KG1 (cell line): Measurements from ENCODE around the gene FOXP1.

Source experiments
- DNase-seq: peaks from one replicate; lab custom pipeline; 2025; lab: John Stamatoyannopoulos, UW

Gene FOXP1

DNA sequence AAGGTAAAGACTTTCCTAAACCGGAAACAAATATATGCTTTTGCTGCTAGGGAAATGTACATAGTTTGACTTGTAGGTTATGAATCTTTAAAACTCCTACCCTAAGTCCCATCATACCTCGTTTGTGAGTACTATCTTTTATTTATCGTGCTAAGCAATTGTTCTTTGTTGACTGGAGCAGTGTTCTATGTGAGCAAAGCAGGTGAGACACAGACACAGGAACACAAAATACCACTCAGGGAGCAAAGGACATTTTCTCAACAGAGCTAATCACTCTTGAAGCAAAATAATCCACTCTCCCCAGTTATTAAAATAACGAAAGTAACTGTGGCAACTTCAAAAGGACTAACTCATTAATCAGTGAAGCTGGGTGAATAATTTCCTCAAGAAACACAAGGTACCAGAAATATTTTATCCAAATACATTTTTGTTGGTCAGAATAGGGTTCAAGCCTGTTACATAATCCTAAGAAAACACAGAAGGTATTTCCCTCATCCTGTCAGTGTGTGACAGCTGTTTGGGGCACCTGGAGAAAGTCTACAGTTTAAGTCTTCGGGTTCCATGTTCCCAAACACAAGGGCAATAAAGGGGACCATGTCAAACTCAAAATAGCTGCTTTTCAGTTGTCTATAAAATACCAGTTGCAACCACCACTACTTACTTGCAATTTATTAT lies 407.7 kb downstream of the FOXP1 start:
- no peak for DNase-seq

DNA sequence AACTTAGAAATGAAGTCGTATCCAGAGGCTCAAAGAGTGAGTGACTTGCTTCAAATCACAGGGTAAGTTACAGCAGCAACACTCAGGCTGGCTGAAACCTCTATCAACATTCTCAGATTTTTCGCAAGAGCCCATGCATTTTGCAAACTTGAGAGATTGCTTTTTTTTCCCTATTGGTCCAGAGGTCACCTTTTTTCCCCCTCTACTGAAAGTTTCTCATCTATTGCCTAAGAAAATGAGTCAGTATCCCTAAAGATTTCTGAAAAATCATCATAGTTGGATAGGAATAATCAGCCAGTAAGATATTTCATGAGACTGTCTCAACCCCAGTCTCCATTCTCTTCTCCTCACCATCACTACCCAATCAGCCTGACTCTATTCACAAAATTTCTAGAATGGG lies 410.6 kb downstream of the FOXP1 start:
- DNase-seq: no peak

DNA sequence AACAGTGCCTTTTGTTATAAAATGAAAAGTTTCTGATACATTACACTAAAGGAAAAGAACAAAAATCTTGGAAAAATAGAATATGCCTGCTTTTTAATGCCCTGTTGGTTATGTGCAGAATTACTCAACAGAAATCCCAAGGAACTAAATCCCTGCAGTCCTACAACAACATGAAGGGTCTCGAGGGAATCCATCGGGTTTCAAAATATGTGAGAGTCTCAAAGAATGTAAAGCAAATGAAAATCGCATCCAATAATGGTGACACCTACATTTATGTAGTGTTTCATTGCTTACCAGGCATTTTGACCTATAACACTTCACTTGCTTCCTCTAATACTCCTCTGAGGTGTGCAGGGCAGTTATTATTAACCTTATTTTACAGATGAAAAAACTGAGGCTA lies 411.3 kb downstream of the FOXP1 start:
- no peak for DNase-seq

DNA sequence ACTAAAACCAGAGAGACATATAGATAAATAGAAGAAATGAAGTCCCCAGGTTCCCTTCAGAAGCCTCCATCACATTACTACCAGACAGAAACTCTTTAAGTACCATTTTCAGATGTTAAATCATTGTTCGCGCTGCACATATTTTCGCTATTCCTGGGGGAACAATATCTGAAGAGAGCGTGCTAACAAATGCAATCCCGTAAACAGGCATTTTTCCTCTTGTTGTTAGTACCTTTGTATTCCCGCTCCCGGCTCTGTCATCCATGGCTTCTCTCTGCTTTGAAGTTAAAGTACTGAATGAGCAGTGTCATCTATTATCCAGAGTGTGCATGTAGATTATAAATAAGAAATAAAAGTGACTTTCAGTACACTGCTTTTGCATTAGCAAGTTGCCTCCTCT lies 412.3 kb downstream of the FOXP1 start:
- no peak for DNase-seq

DNA sequence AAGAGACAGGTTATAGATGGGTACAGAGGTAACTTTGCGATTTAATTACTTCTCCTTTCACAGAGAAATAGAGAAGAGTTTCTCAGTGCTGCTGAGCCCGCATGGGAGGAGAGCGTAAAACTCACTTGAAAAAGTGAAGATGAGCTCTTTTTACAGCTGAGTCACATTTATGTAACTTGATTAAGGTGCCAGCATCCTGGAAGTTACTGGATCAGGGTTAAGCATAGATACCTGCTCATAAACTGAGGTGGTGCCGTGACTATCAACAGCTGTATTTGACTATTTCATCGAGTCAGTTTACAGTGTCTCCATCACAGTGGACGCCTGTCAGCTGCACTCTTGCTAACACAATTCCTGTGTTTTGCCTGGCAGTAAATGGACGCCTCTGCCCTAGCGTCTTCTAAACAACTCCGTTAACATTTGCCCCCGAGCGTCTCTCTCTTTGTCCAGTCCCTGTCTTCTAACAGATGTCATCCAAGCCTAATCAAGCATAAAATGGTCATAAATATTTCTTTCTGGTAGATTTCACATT lies 414.6 kb downstream of the FOXP1 start:
- no peak for DNase-seq

DNA sequence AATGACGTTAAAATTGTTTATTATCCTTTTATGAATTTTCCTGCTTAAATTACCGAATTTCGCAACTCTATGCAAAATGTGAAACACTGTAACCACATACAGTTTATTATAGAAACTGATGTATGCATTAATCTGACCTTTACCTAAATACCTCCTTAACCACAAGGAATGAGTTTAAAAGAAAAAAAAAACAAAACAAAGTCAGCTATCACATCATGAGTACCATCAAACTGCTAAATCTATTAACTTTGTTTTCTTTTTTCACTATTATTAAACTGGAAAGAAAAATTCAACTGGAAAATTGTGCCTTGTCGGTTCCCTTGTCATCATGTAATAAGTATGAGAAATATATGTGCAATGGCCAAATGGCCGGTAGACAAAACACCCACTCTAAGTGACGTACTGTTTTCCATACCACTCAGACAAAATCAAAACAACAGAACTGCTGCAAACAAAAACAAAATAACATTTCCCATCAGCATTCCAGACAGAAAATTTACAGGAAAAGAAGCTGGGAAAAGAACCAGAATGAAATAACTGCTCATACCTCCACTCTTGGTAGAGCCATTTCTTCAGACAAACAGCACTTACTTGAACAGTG lies 415.3 kb downstream of the FOXP1 start:
- no peak for DNase-seq

DNA sequence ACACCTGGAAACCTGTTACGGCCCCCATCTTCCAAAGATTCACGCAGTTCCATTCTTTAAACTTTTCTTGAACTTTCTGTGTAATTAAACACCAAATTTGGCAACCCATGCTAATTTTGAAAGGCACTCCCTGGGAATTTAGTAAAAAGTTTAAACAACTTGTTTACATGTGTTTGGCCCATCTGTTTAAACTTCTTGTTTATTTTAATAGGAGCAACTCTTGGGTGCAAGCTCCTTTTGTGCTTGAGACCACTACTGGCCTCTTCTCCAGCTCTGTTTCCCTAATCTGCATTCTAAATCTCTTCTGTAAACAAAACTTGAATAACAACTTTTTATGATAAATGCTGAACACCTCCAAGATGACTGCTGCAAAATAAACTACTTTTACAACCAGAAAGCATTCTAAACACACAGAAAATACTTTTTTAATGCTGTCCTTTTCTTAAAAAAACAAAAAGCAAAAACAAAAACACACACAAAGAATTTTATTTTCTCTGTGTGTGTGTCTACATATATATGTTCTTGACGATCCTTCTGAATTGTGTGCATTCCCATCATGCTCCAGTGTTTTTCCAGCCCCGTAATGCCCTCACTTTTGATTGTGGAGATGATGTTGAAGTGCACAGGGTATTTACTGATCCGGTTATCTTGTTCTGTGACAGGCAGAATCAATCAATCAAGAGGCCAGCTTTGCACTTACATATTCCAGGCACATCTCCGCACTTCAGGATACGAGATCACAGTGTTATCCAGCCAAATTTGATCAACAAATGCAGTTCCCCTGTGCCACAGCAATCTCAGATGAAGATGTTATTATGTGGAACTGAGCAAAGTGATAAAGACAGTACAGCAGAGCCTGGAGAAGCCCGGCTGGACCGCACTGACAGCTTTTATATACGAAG lies 416.9 kb downstream of the FOXP1 start:
- DNase-seq: no peak

DNA sequence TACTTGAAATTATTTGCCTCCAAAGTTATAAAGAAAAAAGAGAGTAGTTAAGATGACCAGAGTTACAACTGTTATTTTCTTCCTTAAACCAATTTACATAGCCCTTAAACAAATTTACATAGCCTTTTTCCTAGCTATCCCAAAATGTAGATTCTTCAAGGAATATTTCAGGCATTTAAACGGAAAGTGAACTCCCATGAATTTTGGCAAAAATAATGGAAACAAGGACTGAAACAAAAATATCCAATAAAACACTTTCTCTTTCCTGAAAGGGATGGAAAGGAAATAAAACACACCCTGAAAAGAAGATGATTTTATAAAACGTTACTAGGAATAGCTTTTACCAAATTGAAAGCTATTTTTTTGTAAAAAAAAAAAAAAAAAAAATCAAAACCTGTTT lies 418.6 kb downstream of the FOXP1 start:
- no peak for DNase-seq

DNA sequence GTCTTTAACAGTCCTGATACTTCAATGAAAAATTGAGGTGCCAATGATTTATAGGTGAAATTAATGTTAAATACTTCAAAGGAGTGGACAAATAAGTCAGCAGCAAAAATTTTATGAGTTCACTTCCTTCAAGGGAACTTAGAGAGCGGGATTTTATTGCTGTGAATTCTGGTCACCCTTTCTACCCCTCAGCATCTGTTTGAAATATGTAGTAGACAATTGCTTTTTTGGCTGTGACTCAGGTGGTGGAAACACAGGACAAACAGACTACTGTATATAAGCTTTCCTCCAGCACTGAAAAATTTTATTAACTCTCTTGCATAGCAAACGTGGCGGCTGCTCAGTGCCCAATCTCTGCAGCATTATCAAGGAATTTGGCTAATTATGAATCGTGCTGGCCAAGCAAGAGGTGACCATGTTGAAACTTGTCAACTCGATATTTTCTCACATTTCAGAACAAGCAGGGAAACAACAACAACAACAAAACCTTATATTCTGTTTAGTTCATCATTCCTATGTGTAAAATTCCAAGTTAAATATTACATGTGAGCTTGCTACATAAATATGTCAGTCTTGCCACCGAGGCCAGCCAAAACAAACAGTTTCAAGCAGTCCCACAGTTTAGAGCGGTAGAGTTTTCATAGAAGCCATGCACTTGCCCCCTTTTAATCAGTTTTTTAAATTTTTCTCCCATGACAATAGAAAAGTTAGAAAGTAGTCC lies 420.2 kb downstream of the FOXP1 start:
- no peak for DNase-seq

DNA sequence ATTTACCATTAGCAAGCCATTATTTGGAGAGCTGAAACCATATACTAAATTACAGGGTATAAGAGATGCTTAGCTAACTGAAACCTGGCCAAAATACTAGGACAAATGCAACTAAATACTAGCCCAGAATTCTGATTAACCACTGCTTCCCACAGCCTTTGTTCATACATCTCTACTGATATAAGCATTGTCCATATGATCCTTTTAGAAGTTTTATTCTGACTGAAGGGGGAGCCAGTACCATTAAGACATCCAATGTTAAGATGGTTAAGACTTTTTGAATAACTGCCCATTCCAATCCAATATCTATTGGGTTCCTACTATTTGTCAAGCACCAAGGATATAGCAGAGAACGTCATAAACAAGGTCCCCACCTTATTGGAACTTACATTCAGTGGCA lies 421.3 kb downstream of the FOXP1 start:
- DNase-seq: no peak

DNA sequence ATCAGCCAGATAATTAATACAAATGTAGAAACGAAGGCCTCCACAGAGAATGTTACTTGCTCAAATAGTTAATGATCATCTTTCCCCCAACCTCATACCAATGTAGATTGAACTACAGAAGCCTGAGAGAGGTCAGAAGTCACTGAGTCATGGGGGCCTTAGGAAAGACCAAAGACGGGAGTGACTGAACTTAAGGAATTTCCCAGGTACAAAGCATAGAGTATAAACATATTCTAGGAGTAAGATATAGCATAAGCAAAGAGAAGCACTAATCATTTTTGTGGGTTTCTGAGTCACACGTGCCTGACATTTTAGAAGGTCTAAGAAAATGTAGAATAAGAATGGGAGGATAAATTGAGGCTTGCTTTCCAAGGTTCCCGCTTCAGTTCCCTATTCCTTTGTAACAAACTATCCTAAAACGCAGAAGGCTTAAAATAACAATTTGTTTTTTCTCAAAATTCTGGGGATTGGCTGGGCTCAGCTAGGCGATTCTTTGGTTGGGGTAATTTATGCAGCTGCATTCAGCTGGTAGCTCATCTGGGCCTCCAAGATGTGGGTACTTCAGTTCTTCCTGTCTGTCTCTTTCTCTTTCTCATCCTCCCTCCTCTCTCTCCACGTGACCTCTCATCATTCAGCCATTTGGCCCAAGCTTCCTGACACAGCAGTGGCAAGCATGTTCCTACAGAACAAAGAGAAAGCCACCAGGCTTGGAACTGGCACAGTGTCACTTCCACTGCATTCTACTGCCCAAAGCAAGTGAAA lies 422.6 kb downstream of the FOXP1 start:
- DNase-seq: no peak

DNA sequence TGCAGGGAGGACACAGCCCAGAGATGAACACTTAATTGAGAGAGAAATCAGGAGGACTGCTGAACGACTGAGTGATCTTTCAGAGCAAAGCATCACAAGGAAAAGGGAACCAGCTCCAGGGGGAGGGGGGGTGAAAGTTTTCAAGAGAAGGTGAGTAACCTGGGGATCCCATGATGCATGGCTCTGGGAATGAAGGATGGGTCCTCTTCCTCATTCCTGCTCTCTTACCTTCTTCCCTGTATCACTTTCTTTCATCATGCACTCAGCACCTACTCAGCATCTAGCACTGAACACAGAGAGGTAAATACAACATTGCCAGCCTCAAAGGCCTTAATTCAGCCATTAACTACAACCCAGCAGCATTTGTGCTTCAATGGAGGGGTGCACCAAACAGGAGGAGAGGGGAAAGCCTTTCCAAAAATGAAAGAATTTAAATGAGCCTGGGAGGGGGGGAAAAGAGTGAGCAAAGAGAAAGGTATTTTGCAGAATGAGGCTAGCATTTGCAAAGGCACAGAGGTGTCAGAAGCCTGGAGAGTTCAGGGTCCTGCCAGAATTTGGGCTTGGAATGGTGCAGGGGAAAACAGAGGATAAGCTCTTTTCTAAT lies 427.4 kb downstream of the FOXP1 start:
- no peak for DNase-seq

DNA sequence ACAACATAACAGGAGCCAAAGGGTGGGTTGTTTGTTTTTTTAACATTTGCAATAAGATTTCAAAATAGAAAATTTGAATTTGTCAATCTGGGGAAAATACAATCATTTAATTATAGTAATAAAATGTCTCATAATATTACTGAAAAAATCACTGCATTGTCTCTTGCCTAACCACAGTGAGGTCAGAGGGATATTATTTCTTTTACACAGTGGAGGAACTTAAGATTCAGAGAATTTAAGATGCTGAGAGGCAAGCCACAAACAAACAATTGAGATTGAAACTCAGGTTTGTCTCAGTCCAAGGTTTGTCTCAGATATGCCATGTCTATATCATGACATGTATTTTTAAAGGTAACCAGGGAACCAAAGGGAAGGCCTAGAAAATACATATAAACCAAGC lies 428.7 kb downstream of the FOXP1 start:
- DNase-seq: no peak

DNA sequence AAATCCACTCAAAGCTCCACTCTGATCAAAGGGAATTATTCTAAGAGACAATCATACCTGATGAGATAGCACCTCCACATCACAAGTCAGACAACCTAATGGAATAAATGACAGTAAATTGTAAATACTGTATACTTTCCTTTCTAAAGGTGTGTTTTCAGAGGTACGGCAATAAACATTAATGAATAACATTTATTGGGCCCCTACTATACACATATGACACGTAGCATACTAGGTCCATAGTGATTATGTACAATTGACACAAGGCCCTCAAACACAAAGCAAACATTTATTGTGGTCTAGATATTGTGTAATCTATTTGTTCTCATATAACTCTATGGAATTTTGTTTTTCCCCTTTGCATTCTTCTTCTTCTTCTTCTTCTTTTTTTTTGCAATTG lies 429.8 kb downstream of the FOXP1 start:
- DNase-seq: no peak

DNA sequence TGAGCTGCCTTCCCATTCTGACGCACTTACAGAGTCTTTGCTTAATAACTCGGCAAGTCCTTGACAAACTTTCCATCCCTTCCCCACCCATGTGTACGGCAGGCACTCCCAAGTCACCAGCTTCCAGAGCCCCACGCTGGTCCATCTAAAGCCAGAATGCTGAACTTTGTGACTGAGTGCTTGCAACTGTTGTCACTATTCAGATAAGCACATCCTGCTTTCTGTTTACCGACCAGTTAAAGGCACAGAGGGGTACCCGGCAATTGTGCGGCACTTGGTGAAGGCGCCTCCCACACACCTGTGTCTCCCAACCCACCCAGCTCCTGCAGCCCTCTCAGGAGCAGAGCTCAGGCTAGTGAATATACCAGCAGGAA lies 430.6 kb downstream of the FOXP1 start:
- DNase-seq: no peak

DNA sequence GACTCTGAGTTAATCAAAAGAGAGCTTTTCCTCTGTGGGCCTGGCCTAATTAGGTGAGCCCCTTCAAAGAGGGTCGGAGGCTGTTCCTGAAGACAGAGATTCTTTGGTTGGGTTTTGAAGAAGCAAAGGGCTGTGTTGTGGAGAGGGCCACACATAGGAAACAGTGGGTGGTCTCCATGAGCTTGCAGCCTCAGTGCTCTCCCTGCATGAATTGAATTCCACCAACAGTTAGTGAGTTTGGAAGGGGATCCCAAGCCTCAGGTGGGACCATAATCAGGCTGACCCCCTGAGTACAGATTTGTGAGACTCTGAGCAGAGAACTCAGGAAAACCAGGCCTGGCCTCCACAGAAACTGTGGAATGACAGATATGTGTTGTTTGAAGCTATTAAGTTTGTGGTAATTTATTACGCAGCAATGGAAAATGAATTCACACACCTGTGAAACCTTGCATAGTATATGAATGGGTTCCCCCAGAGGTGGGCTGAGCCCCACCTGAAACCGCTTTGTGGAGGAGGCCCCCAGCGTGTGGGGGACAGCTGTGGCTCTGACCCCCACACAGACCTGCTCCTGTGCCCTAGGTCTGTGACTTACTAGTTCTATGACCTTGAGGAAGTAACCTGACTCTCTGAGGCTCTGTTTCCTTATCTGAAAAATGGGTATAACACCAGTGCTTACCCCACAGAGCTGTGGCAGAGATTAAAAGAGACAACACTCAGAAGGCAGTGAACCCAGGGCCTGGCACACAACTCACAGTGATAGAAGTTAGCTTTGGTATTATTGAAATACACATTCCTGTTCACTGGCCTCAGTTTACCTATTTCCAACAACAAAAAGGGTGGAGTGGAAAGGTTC lies 431.3 kb downstream of the FOXP1 start:
- no peak for DNase-seq

DNA sequence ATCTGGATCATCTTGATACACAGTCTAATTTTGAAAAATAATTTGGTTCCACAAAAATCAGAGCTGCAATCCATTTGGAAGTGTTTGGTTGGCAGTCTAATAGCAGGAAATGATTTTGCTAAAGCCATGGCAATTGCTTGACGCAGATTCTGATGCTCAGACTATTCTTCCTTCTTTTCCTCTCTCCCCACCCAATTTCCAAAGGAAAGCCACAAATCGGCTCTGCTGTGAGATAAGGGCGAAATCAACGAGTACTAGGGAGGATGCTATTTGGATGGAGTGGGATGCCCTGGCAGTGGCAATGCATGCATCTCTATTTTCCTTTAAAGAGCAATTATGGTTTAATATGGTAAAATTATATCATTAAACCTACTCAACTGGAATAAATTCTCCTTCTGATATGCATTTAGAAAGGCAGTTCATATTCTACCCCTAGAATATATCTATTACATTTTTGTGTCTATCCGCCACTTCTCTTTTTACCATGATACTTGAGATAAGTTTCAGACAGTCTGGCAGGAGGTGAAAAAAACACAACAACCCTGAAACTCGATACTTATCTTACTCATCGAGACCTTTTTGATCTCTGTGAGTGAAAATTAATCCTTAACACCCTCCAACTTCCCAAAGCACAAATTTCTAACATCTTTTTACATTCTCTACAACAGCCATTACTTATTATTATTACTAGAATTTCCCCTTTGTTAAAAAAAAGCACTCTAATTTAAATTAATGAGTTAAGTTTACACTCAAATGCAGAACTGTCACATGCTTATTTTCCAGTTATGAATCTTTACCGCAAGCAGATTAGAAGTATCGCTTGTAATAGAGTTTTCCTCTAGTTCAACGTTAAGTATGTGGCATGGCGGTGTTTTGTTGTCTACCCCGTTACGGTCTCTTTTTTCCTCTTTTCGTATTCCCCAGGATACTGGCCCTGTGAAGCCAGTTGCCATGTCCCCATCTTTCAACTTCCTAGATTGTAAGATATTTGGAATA lies 433.3 kb downstream of the FOXP1 start:
- DNase-seq: no peak

DNA sequence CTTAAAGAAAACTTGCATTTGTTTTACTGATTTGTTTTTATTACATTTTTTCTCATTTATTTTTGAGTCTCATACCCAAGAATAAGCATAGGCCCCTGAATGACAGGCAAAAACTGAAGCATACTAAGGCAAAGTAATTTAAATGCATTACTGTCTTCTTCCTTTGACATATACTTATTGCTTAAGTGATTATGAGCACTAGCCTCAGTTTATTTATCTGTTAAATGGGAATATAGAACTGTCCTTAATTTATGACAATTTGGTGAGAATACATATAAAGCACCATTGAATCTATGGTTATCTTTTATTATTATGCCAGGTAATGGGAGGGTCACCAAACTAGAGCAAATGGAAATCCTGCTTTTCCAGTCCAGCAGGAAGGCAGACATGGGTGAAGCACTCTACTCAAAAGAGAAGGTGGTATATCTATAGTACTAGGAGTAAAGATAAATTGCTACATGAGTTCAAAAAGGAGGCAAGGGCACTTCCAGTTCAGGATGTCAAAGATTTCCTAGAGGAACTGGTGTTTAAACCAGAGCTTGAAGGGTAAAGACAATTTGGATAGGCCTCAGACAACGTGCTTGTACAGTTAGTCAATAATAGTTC lies 435.0 kb downstream of the FOXP1 start:
- DNase-seq: no peak
